HFFc6 (cell line): ENCODE results near the gene KRT222. TPM values are rescaled to one million over a fixed set of nuclear protein-coding genes. Genes with fewer than 3 reads are reported as not detected.

Experiments
- DNase-seq: peaks from one replicate; pipeline ENCODE4 v3.0.0-alpha.2; 2018
- H3K27ac Mint-ChIP-seq: 2 replicates; pipeline ENCODE4 v1.8.0; 2020; ENCODE audit warnings: mild to moderate bottlenecking, mixed read lengths
- H3K27me3 Mint-ChIP-seq: 2 replicates; pipeline ENCODE4 v1.8.0; 2021; ENCODE audit warnings: mild to moderate bottlenecking, moderate library complexity, mixed read lengths; ENCODE audit not compliant: insufficient read depth
- H3K36me3 Mint-ChIP-seq: 2 replicates; pipeline ENCODE4 v1.8.0; 2021; ENCODE audit warnings: low read depth, mixed read lengths
- H3K4me1 Mint-ChIP-seq: 2 replicates; pipeline ENCODE4 v1.8.0; 2020; ENCODE audit warnings: low read depth, mixed read lengths
- H3K4me3 Mint-ChIP-seq: 2 replicates; pipeline ENCODE4 v1.8.0; 2020; ENCODE audit warnings: mild to moderate bottlenecking, moderate library complexity, mixed read lengths
- H3K9me3 Mint-ChIP-seq: 2 replicates; pipeline ENCODE4 v1.8.0; 2020; ENCODE audit warnings: mild to moderate bottlenecking, mixed read lengths
- CTCF ChIP-seq: fragments of 200-600 bp; sonication (generic); IDR thresholded peaks from 2 replicates; pipeline ENCODE4 v1.5.0; 2021; ENCODE audit warnings: antibody characterized with exemption, mild to moderate bottlenecking
- total RNA-seq, 6 experiments: library from RNA; stranded (reverse); fragmentation: NEBNext Ultra II Directional; extraction: Animal tissue kit (Norgen Biotek cat#: 25700); gene quantifications; 2 replicates in 1 of 6; 3 replicates in 5 of 6; pipeline ENCODE4 v1.2.3, GENCODE V29; 2021

Gene KRT222
- total RNA-seq, 6 experiments from 2014 or later: not detected

- Mint-ChIP-seq H3K27me3 (peaks cover 43% of the 10 kb centered on the region), H3K4me1 (no peaks in the 10 kb centered on the region), H3K4me3 (no peak overlapping the region), H3K27ac (no peak overlapping the region), H3K9me3 (no peaks in the 10 kb centered on the region), H3K36me3 (no peaks in the 10 kb centered on the region)
- DNase-seq: no peak
- TF ChIP-seq CTCF: no peak
These were observed 37.3 kb upstream of the KRT222 start for GRCh38 chr17:40702271-40702670.

GRCh38 chr17:40699853-40700252, 34.9 kb upstream of the KRT222 start:
- Mint-ChIP-seq H3K27ac (no peak overlapping the region), H3K4me1 (no peaks in the 10 kb centered on the region), H3K9me3 (no peaks in the 10 kb centered on the region), H3K36me3 (no peaks in the 10 kb centered on the region), H3K4me3 (no peak overlapping the region), H3K27me3 (peaks cover 58% of the 10 kb centered on the region)
- no peak for DNase-seq
- no peak for TF ChIP-seq CTCF

- H3K36me3 Mint-ChIP-seq: no peaks in the 10 kb centered on the region
- H3K4me1 Mint-ChIP-seq: no peaks in the 10 kb centered on the region
- no peaks in the 10 kb centered on the region for H3K9me3 Mint-ChIP-seq
- TF ChIP-seq CTCF: no peak
- H3K27me3 Mint-ChIP-seq: peaks cover 56% of the 10 kb centered on the region
- no peak for DNase-seq
- H3K27ac Mint-ChIP-seq: no peak overlapping the region; the same call in 1 of the 2 replicates
- no peak overlapping the region for H3K4me3 Mint-ChIP-seq
These were observed 34.4 kb upstream of the KRT222 start for GRCh38 chr17:40699371-40699770.

- no peaks in the 10 kb centered on the region for H3K36me3 Mint-ChIP-seq
- no peaks in the 10 kb centered on the region for H3K9me3 Mint-ChIP-seq
- no peaks in the 10 kb centered on the region for H3K4me1 Mint-ChIP-seq
- peaks cover 53% of the 10 kb centered on the region for H3K27me3 Mint-ChIP-seq
- no peak for DNase-seq
- H3K4me3 Mint-ChIP-seq: no peak overlapping the region
- H3K27ac Mint-ChIP-seq: no peak overlapping the region
- no peak for TF ChIP-seq CTCF
These were observed 32.3 kb upstream of the KRT222 start for GRCh38 chr17:40697297-40697696.

GRCh38 chr17:40696651-40697072, 31.7 kb upstream of the KRT222 start:
- TF ChIP-seq CTCF: no peak
- no peak for DNase-seq
- no peaks in the 10 kb centered on the region for H3K4me1 Mint-ChIP-seq
- no peak overlapping the region for H3K4me3 Mint-ChIP-seq
- no peaks in the 10 kb centered on the region for H3K36me3 Mint-ChIP-seq
- H3K9me3 Mint-ChIP-seq: no peaks in the 10 kb centered on the region
- peaks cover 53% of the 10 kb centered on the region for H3K27me3 Mint-ChIP-seq
- H3K27ac Mint-ChIP-seq: no peak overlapping the region
